Globus pallidus (tissue), 1 donor: ENCODE results near the gene UBE4B.
"Not testable (repeated sequence)": the region's sequence is repeated elsewhere in the genome, so short reads cannot be mapped to it uniquely, and the experiment has no call there.

Experiments used
- DNase-seq: peaks from one replicate; pipeline ENCODE4 v3.0.0-alpha.2; 2015; ENCODE audit warnings: low spot score

UBE4B gene

GRCh38 chr1:10032590-10033358 lies at the start of gene UBE4B:
Gene UBE4B (plus strand): TSS chr1:10032958. CDS start chr1:10033671, 713 bp downstream.
- DNase-seq: peak; percentile 98

GRCh38 chr1:9984253-9984652 lies 48.5 kb upstream of the UBE4B start:
- peak; percentile 65 for DNase-seq

- DNase-seq: no peak
These were observed 47.8 kb upstream of the UBE4B start for GRCh38 chr1:9985001-9985400.

- DNase-seq: no peak
These were observed 43.0 kb upstream of the UBE4B start for GRCh38 chr1:9989773-9990172.

- DNase-seq: no peak
These were observed 41.8 kb upstream of the UBE4B start for GRCh38 chr1:9990944-9991343.

DNA sequence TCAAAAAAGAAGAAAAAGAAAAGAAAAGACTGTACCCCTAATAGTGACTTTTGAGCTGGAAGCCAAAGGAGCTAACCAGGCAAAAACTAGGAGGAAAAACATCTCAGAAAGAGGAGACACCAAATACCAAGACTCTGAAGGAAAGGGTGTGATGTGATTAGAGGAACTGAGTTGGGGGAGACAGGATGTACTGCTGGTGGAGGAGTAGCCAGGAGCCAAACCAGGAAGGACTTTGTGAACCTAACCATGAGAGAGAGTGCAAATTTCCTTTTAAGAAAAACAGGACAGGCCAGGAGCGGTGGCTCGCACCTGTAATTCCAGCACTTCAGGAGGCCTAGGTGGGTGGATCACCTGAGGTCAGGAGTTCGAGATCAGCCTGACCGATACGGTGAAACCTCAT lies 39.8 kb upstream of the UBE4B start:
- DNase-seq: no peak

DNA sequence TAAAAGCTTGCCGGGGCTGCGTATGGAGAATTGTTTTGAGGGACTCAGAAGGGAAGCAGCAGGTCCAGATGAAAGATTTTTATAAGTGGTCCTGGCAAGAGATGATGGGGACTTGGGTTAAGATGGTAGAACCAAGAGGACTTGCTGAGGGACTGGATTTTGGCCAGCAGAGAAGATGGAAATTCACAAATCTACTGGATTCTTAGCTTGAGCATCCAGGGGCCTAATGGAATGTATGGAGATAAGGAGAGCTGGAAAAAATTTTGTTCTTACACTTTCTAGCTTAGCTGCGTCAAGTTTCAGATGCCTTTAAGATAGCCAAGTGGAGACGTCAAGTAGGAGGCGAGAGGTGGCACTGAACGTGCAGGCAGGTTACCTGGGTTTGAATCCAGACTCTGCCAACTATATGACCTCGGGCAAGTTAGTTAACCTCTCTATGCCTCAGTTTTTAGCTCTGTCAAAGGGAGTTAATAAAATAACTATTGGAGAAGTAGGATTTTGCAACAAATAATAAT lies 39.1 kb upstream of the UBE4B start:
- no peak for DNase-seq

DNA sequence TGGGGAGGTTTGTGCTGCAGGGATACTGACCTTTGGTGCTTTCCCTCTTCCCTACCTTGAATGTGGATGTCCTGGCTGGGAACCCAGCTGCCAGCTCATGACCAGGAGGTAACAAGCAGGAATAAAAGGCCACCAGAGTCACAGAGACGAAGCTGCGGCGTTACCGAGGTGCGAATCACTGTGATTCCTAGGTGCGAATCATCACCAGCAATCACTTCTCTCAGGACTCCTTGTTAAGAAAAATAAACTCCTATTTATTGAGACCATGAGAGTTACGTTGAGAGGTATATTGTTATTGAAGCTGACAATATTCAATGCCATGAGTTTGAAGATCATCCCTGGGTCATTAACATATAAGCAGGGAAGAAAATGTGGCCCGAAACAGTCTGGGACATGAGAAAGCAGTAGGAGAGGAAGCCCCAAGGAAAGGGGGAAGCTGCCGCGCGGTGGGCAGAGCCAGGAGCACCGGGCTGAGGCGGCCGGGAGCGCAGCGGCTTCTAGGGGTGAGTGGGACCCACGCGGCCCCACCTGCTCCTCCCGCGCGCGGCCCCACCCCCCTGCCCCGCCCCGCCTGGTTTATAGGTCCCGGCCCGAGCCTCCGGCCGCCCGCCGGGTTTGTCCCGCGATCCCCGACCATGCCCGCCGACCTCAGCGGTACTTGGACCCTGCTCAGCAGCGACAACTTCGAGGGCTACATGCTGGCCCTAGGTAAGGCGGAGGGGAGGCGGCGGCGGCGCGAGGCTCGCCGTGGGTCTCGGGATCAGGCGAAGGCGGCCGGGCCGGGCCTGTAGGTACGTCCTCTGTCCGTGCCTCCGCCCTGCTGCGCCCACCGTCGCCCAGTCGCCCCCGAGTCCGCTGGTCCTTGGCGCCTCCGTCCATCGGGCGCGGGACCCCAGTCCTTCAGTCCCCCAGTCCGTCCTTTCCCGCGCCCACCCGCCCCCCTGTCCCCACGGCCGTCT lies 35.9 kb upstream of the UBE4B start, which contains the start of gene RBP7:
TSS of gene RBP7 (plus strand) at position 605 of the 959 bp plus-strand sequence. CDS start at position 636, 31 bp downstream.
- DNase-seq: peak; percentile 24

DNA sequence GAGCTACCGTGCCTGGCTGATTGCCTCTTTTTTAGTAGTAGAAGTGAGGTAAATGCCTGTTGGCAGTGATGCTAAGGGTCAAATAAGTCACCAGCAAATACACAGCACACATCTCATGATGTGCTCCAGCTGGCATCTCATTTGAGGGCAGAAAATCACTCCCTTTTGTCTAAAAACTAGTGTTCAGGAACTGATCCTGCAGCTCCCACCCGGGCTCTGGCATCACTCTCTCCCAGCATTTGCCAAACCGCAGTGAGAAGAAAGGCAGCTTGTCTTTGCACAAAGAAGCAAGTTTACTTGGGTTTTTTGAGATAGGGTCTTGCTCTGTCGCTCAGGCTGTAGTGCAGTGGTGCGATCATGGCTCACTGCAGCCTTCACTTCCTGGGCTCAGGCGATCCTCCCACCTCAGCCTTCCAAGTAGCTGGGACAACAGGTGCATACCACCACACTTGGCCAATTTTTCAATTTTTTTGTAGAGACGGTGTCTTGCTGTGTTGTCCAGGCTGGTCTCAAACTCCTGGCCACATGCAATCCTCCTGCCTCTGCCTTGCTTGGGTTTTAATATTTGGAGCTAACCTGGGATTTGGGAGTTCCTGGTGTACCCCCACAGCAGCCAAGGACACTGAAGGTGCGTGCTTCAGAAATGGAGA lies 31.6 kb upstream of the UBE4B start:
- DNase-seq: peak; percentile 88

DNA sequence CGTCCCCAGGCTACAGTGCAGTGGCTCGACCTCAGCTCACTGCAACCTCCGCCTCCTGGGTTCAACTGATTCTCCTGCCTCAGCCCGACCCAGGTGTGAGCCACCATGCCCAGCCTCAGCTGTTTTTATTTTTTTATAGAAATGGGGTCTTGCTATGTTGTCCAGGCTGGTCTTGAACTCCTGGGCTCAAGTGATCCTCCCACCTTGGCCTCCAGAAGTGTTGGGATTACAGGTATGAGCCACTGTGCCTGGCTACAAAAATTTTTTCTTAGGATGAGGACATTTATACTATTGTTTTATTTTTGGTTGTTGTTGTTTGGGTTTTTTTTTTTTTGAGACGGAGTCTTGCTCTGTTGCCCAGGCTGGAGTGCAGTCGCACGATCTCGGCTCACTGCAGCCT lies 27.5 kb upstream of the UBE4B start:
- not testable (repeated sequence) for DNase-seq

- no peak for DNase-seq
These were observed 25.6 kb upstream of the UBE4B start for GRCh38 chr1:10007169-10007568.

DNA sequence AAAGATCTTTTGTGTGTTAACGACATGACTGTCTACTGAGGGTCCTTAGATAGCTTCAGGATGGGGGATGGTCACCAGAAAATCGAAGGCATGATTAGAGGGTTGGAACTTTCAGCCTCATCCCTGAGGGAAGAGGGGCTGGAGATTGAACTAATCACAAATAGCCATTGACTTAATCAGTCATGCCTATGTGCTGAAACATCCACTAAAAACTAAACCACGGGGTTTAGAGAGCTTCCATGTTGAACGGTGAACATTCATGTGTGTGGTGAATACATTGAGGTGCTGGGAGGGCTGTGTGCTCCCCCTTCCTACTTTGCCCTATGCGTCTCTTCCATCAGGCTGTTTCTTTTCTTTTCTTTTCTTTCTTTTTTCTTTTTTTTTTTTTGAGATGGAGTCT lies 18.7 kb upstream of the UBE4B start:
- no peak for DNase-seq

DNA sequence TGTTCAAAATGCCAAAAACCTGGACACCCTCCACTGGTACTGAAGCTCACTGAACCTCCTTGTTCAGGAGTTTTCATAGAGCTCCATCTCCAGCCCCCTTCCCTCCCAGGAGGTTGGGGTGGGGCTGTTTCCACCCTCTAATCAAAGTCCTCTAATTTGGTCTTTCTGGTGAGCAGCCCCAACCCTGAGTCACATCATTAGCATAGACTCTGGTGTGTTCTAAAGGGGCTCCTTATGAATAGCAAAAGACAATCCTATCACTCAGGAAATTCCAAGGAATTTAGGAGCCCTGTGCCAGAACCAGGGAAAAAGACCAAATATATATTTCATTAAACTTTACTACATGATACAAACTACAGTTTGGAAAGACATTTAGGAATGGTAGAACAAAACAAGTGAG lies 13.2 kb upstream of the UBE4B start:
- no peak for DNase-seq

DNA sequence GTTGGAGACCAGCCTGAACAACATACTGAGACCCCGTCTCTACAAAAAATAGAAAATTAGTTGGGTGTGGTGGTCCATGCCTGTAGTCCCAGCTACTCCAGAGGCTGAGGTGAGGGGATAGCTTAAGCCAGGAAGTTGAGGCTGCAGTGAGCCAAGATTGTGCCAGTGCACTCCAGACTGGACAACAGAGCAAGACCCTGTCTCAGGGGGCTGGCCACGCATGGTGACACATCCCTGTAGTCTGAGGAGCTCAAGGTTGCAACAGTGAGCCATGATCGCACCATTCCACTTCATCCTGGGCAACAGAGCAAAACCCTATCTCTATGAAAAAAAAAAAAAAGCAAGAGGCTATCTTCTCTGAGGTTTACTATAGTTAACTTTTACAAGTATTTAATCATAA lies 12.7 kb upstream of the UBE4B start:
- no peak for DNase-seq

GRCh38 chr1:10020678-10021077 lies 12.1 kb upstream of the UBE4B start:
- DNase-seq: not testable (repeated sequence)

DNA sequence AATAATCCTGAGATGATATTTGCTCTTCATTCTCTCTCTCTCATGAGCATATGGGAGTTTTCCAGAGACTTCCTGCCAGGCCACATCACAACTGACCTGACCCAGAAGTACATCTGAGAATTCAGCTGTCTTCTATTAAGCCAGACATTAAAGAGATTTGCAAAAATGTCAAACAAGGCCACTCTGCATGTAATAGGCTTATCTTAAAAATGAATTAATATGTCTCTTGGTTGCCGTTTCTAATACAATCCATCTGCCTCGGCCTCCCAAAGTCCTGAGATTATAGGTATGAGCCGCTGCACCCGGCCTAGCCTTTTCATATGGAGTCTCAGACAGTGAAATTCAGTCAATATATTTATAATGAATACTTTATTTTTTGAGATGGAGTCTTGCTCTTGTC lies 10.8 kb upstream of the UBE4B start:
- not testable (repeated sequence) for DNase-seq

GRCh38 chr1:10022656-10023055 lies 10.1 kb upstream of the UBE4B start:
- DNase-seq: no peak

DNA sequence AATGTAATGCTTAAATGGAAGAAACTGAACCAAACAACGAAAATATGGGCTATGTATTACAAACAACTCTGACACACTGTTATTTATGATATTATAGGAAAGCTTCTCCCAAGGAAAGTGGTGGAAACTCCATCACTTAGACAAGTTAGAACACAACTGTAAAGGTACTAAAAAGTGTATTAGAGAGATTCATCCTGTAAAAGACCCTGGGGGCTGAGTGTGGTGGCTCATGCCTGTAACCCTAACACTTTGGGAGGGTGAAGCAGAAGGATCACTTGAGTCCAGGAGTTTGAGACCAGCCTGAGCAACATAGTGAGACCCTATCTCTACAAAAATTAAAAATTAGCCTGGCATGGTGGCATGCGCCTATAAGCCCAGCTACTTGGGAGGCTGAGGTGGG lies 7.4 kb upstream of the UBE4B start:
- no peak for DNase-seq

GRCh38 chr1:10027027-10027426 lies 5.7 kb upstream of the UBE4B start:
- DNase-seq: no peak

- DNase-seq: not testable (repeated sequence)
These were observed 3.7 kb upstream of the UBE4B start for GRCh38 chr1:10028956-10029500.

- DNase-seq: no peak
These were observed 1.3 kb upstream of the UBE4B start for GRCh38 chr1:10031461-10031860.

DNA sequence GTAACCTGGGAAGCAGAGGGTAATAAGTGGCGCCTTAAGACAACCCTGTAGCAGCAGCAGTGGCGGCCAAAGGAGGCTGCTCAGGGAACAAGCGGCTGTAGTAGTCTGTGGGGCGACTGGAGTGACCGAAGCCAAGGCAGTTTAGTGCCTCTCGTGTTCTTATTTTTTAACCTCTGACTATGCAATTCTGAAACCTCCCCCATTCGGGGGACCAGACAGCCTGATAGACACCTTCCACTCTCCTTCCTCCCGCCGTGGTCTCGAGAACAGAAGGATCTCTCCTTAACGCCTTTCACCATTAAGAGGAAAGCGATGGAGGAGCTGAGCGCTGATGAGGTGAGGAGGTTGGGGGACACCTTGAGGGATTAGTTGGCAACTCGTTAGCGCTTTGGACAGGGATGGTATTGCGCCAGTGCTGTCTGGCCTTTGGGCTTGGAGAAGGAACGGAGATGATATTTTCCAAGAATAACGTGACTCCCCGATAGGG lies 644 bp downstream of the UBE4B start:
- no peak for DNase-seq
